Measurements from ENCODE around the gene COL7A1. TPM values are rescaled to one million over a fixed set of nuclear protein-coding genes. Genes with fewer than 3 reads are reported as not detected.

COL7A1 gene
- total and polyA plus RNA-seq, 2 of the 8 experiments (the other 6 are each of a cell fraction or from before 2014, with no cell fraction given) = 10.7 to 13.9 TPM

- CTCF ChIA-PET (ENCODE audit: partially characterized antibody) = interaction anchor here (0.5 to 3.3 kb wide), 3 partner anchors 13 to 437 kb away, joined by 3 to 14 read pairs (median 3); no protein-coding TSS in a partner anchor
- no peak overlapping the region for H4K8ac ChIP-seq (ENCODE audit: extremely low read depth, insufficient read depth, low read length)
- no peak for TF ChIP-seq TAF7 (optimal IDR thresholded peaks at IDR 0.05; ENCODE audit: borderline replicate concordance, low read depth, low read length)
- TF ChIP-seq CBX5 (IDR thresholded peaks at IDR 0.05; ENCODE audit: low read depth, low read length) = no peak
- TF ChIP-seq RBBP5 (IDR thresholded peaks at IDR 0.05; ENCODE audit: borderline replicate concordance, low read depth, low read length) = no peak
- no peak for TF ChIP-seq JUN (IDR thresholded peaks at IDR 0.05; ENCODE audit: low read depth, low read length)
- TF ChIP-seq NANOG (IDR thresholded peaks at IDR 0.05; ENCODE audit: insufficient read depth, low read depth, low read length, poor library complexity, severe bottlenecking) = no peak
- no peak for TF ChIP-seq ASH2L (IDR thresholded peaks at IDR 0.05; ENCODE audit: low read length)
- no peak for TF ChIP-seq POU5F1 (IDR thresholded peaks at IDR 0.05; ENCODE audit: low read depth, low read length)
- TF ChIP-seq RNF2 (IDR thresholded peaks at IDR 0.05; ENCODE audit: borderline replicate concordance, low read depth, low read length, missing control alignments, poor library complexity, severe bottlenecking) = no peak
- TF ChIP-seq YY1 (IDR thresholded peaks at IDR 0.05; ENCODE audit: low read depth, low read length) = no peak
- TF ChIP-seq SIX5 (IDR thresholded peaks at IDR 0.05; ENCODE audit: low read depth, low read length) = no peak
- no peak for TF ChIP-seq ATF2 (IDR thresholded peaks at IDR 0.05; ENCODE audit: low read length)
- no peak for TF ChIP-seq ZNF274 (IDR thresholded peaks at IDR 0.05; ENCODE audit: borderline replicate concordance, extremely low read depth, low read length)
Measured at GRCh38 chr3:48572517-48572916, 22.6 kb downstream of the COL7A1 start.

More at GRCh38 chr3:48572517-48572916, 22.6 kb downstream of the COL7A1 start:
- no peak for DNase-seq (ENCODE audit: low read depth in 1 of 2, low spot score in 2 of 2)
- Histone ChIP-seq H3K36me3 (ENCODE audit: control insufficient read depth in 2 of 4, insufficient read depth in 4 of 4, low read length in 3 of 4) (peaks cover 0 to 3% (median under 1%) of the 10 kb centered on the region in 4 experiments; a peak in 2 of 8 replicates), H4K5ac (ENCODE audit: insufficient read length, low read depth, low read length) (no peak overlapping the region), H3K4me3 (ENCODE audit: extremely low read depth in 1 of 4, insufficient read depth in 2 of 4, low read depth in 3 of 4, low read length in 4 of 4) (no peak overlapping the region), H2BK120ac (replicated peaks; ENCODE audit: low read depth, low read length) (no peak overlapping the region), H3K27ac (ENCODE audit: low read depth, low read length) (no peak overlapping the region), H4K91ac (replicated peaks; ENCODE audit: insufficient read length, low read length) (no peak overlapping the region), H3K4me2 (ENCODE audit: insufficient read depth in 1 of 2, low read depth in 2 of 2, low read length in 2 of 2) (no peak overlapping the region), H3K27me3 (replicated peaks in 1 of 4; ENCODE audit: control insufficient read depth in 3 of 4, extremely low read depth in 1 of 4, insufficient read depth in 3 of 4, low read length in 3 of 4) (no peaks in the 10 kb centered on the region; a peak in 1 of 7 replicates), H3K79me1 (ENCODE audit: low read depth, low read length) (no peaks in the 10 kb centered on the region), H3K18ac (ENCODE audit: extremely low read depth, low read length) (no peak overlapping the region), H2AK5ac (ENCODE audit: low read depth, low read length) (no peak overlapping the region), H3K56ac (replicated peaks; ENCODE audit: insufficient read length, low read depth, low read length) (no peak overlapping the region), H3K4me1 (replicated peaks in 1 of 4; ENCODE audit: control insufficient read depth in 3 of 4, insufficient read depth in 4 of 4, low read length in 3 of 4) (no peaks in the 10 kb centered on the region), H2BK12ac (ENCODE audit: low read depth, low read length) (no peak overlapping the region), H3K4ac (replicated peaks; ENCODE audit: insufficient read length, low read depth, low read length) (no peak overlapping the region), H3K79me2 (ENCODE audit: control insufficient read depth in 1 of 2, insufficient read depth in 2 of 2, low read length in 2 of 2) (no peaks in the 10 kb centered on the region), H3K23me2 (ENCODE audit: low read depth, low read length) (peaks cover 2% of the 10 kb centered on the region; the same call in 1 of the 2 replicates), H2AFZ (ENCODE audit: low read length) (no peak overlapping the region), H3K23ac (ENCODE audit: insufficient read length) (no peak overlapping the region), H2BK5ac (ENCODE audit: low read depth, low read length) (no peak overlapping the region), H3K9me3 (ENCODE audit: insufficient read depth in 2 of 2, low read depth in 1 of 2, low read length in 1 of 2) (no peaks in the 10 kb centered on the region), H2BK20ac (ENCODE audit: low read length) (no peak overlapping the region), H4K20me1 (replicated peaks in 1 of 2; ENCODE audit: control insufficient read depth in 1 of 2, insufficient read depth in 2 of 2, low read length in 2 of 2) (peaks cover 0 to 4% of the 10 kb centered on the region in 2 experiments), H2BK15ac (ENCODE audit: low read length) (no peak overlapping the region), H3K14ac (ENCODE audit: insufficient read length) (no peak overlapping the region), H3K9ac (replicated peaks in 1 of 4; ENCODE audit: extremely low read depth in 1 of 4, low read depth in 3 of 4, low read length in 3 of 4) (no peak overlapping the region)
- POLR2A ChIA-PET (ENCODE audit: partially characterized antibody) = interaction anchor here (1.0 to 1.6 kb wide), 7 partner anchors 17 to 106 kb away, joined by 3 to 4 read pairs (median 3); a partner anchor contains a TSS
- WGBS, 2 experiments (ENCODE audit: extremely low coverage in 1 of 2, insufficient coverage in 1 of 2, insufficient read length in 1 of 2, insufficient replicate concordance in 2 of 2, low coverage in 1 of 2, low lambda C conversion rate in 2 of 2, missing lambda C conversion rate in 1 of 2) = 98% methylated on average over 5 of the region's 7 CpGs; no CpG with 5 or more reads in 1 of the 2 experiments
- no peak for FAIRE-seq

Measured in H1 (cell line).